Measurements from ENCODE around the gene PAPSS2. TPM values are rescaled to one million over a fixed set of nuclear protein-coding genes. Genes with fewer than 3 reads are reported as not detected.

Gene PAPSS2
- total RNA-seq, 1 donor from 2014 or later: 14.8 TPM

GRCh38 chr10:87660484-87661133 lies 931 bp downstream of the PAPSS2 start:
- H3K36me3 ChIP-seq: no peaks in the 10 kb centered on the region
- no peaks in the 10 kb centered on the region for H3K9me3 ChIP-seq
- peaks cover 0 to 7% of the 10 kb centered on the region in 2 donors for H3K4me1 ChIP-seq
- no peak for DNase-seq (ENCODE audit: low spot score in 2 of 2)
- TF ChIP-seq, protein P1, sequence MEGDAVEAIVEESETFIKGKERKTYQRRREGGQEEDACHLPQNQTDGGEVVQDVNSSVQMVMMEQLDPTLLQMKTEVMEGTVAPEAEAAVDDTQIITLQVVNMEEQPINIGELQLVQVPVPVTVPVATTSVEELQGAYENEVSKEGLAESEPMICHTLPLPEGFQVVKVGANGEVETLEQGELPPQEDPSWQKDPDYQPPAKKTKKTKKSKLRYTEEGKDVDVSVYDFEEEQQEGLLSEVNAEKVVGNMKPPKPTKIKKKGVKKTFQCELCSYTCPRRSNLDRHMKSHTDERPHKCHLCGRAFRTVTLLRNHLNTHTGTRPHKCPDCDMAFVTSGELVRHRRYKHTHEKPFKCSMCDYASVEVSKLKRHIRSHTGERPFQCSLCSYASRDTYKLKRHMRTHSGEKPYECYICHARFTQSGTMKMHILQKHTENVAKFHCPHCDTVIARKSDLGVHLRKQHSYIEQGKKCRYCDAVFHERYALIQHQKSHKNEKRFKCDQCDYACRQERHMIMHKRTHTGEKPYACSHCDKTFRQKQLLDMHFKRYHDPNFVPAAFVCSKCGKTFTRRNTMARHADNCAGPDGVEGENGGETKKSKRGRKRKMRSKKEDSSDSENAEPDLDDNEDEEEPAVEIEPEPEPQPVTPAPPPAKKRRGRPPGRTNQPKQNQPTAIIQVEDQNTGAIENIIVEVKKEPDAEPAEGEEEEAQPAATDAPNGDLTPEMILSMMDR (IDR thresholded peaks at IDR 0.05): no peak
- intact Hi-C loops (cut with DNase I): no loop called here
- H3K27ac ChIP-seq: peak overlapping the region; percentile 68 to 69
- H3K27me3 ChIP-seq: no peaks in the 10 kb centered on the region
- H3K4me3 ChIP-seq: peak overlapping the region; percentile 80 to 90

DNA sequence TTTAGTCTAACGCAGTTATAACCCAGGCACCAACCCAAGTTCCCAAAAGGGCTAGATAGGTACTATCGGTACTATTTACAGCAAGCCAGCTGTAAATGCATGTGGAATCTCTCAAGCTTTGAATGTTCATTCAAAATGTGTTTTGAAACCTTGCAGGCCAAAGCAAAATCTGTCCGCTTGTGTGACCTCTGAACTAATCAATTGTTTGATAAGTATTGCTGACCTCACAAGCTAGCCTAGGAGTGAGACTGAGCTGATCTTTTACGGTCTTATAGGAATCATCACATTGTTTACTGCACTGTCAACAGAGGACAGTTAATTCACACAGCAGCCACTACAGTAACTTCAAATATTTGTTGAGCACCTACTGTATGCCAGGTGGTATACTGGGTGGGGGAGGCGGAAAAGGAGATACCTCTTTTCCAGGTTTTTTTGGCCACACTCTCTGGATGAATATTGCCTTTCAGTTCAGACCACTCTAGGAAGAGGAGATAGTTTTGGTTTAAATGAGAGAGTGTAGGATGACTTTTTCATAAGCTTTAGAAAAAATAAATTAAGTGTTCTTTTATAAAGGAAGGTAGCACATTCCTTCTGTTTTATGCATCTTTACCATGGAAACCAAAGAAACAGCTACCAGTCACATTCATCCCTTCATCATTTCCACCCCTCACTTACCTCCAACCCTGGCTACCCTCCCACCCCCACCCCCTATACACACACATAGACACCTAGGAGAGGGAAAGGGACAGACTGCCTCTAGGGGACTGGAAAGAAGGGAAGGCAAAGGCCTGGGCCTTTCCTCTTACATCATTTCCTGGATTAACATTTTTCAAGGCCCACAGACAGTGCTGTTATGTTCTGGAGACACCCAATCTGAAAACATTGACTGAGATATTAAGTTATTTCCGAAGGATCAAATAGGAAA lies 2.4 kb downstream of the PAPSS2 start:
- TF ChIP-seq, protein P1 (IDR thresholded peaks at IDR 0.05): no peak
- Histone ChIP-seq H3K27me3 (no peaks in the 10 kb centered on the region), H3K4me1 (peaks cover 0 to 4% of the 10 kb centered on the region in 2 donors), H3K27ac (no peak overlapping the region), H3K36me3 (peaks cover 0 to 5% of the 10 kb centered on the region in 2 donors), H3K9me3 (no peaks in the 10 kb centered on the region), H3K4me3 (peak overlapping the region in 1 of 2 donors; percentile 80)
- intact Hi-C loops (cut with DNase I): no loop called here
- no peak for DNase-seq (ENCODE audit: low spot score in 2 of 2)

DNA sequence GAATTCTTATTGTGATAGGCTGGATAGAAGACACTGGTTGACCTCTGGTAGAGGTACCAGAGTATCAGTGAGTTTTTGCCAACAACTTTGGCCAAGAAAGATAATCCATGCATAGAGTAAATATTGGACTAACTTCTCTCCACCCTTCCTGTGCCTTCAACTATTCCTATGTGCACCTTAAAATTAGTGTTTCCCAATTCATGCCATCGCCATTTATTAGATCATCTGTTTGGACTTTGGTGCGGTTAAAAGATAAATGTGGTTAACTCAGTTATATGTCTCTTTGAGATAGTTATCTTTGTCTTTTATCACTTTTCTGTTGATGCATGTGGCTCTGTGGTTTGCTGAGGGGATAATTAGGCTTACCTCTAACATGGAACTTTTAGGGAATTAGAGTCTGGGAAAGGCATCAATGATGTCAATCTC lies 4.6 kb downstream of the PAPSS2 start:
- H3K4me1 ChIP-seq: peaks cover 0 to 3% of the 10 kb centered on the region in 2 donors
- no peaks in the 10 kb centered on the region for H3K27me3 ChIP-seq
- DNase-seq (ENCODE audit: low spot score in 2 of 2): no peak
- peaks cover 0 to 6% of the 10 kb centered on the region in 2 donors for H3K36me3 ChIP-seq
- H3K4me3 ChIP-seq: no peak overlapping the region
- intact Hi-C loops (cut with DNase I): no loop called here
- TF ChIP-seq, protein P1 (IDR thresholded peaks at IDR 0.05): no peak
- no peaks in the 10 kb centered on the region for H3K9me3 ChIP-seq
- no peak overlapping the region for H3K27ac ChIP-seq

DNA sequence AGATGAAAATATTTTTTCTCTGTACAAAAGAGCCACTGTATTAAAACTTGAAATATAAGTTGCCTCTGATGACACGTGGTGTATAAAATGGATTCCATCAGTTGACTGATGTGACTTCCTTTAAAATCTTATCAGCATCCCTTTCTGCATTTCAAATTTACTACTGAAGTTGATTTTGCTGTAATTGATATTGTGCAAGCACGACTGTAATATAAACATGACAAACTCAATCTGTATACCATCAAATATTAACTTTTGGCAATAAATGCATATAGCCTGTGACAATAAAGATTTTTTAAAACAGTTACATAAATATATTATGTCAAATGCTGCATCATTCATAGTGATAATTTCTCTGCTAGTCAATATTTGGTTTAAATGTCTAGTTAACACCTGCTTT lies 7.8 kb downstream of the PAPSS2 start:
- TF ChIP-seq, protein P1 (IDR thresholded peaks at IDR 0.05): no peak
- no peaks in the 10 kb centered on the region for H3K4me1 ChIP-seq
- no peak for DNase-seq (ENCODE audit: low spot score in 2 of 2)

GRCh38 chr10:87668324-87669074 lies 8.8 kb downstream of the PAPSS2 start:
- Histone ChIP-seq H3K4me1 (no peaks in the 10 kb centered on the region), H3K4me3 (no peak overlapping the region), H3K9me3 (no peaks in the 10 kb centered on the region), H3K36me3 (peaks cover 0 to 6% of the 10 kb centered on the region in 2 donors), H3K27me3 (no peaks in the 10 kb centered on the region), H3K27ac (no peak overlapping the region)
- TF ChIP-seq, protein P1 (IDR thresholded peaks at IDR 0.05): no peak
- intact Hi-C loops (cut with DNase I): no loop called here
- no peak for DNase-seq (ENCODE audit: low spot score in 2 of 2)

More for the DNA sequence above, 7.8 kb downstream of the PAPSS2 start:
- H3K27ac ChIP-seq: no peak overlapping the region
- no peaks in the 10 kb centered on the region for H3K9me3 ChIP-seq
- H3K4me3 ChIP-seq: no peak overlapping the region
- intact Hi-C loops (cut with DNase I): no loop called here
- peaks cover 0 to 6% of the 10 kb centered on the region in 2 donors for H3K36me3 ChIP-seq
- no peaks in the 10 kb centered on the region for H3K27me3 ChIP-seq
